ENCODE measurements around the gene LFNG.

LFNG gene

GRCh38 chr7:2488272-2488645 lies 31.3 kb upstream of the LFNG start:
- Histone ChIP-seq H3K9me2 (replicated peaks; ENCODE audit: control insufficient read depth, low read length) (no peaks in the 10 kb centered on the region), H3K4me1 (ENCODE audit: control insufficient read depth, low read length) (no peaks in the 10 kb centered on the region), H3K4me3 (ENCODE audit: low read length) (no peak overlapping the region), H3K27me3 (ENCODE audit: control insufficient read depth, low read length) (peaks cover 3% of the 10 kb centered on the region; the same call in 1 of the 2 replicates), H4K20me1 (ENCODE audit: control insufficient read depth, insufficient read depth, low read depth, low read length) (no peaks in the 10 kb centered on the region), H3K9me3 (ENCODE audit: control insufficient read depth, insufficient read depth, low read length) (no peaks in the 10 kb centered on the region), H3K36me3 (ENCODE audit: control insufficient read depth, low read length) (no peaks in the 10 kb centered on the region), H3K79me2 (ENCODE audit: control insufficient read depth, low read length) (no peaks in the 10 kb centered on the region), H3F3A (ENCODE audit: control insufficient read depth, insufficient read depth) (no peaks in the 10 kb centered on the region), H3K27ac (ENCODE audit: low read depth, low read length) (no peak overlapping the region), H3K4me2 (ENCODE audit: low read length) (no peak overlapping the region)
- no peak for TF ChIP-seq CTCF (IDR thresholded peaks at IDR 0.05; ENCODE audit: low read depth, low read length, poor library complexity, severe bottlenecking)
- no peak for TF ChIP-seq EZH2phosphoT487 (IDR thresholded peaks at IDR 0.05; ENCODE audit: borderline replicate concordance, low read length)

DNA sequence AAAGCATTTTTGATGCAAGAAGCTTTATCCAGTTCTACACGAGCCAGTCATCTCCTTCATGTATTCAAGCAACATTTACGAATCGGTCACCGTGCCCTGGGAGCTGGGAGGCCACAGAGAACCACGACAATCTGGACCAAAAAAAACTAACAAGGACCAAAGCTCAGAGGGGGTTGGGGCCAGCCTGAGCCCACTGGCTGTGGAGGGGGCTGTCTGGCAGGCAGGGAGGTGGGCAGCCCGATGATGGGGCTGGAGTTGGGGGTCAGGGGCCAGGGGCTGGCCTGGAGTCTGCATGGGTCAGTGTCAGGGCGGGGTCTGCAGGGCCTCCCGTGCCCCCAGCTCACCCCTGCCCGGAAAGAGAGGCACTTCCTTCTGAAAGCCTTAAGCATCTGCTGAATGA lies 30.9 kb upstream of the LFNG start:
- H3K9me2 ChIP-seq (replicated peaks; ENCODE audit: control insufficient read depth, low read length): no peaks in the 10 kb centered on the region
- TF ChIP-seq EZH2phosphoT487 (IDR thresholded peaks at IDR 0.05; ENCODE audit: borderline replicate concordance, low read length): no peak
- TF ChIP-seq CTCF (IDR thresholded peaks at IDR 0.05; ENCODE audit: low read depth, low read length, poor library complexity, severe bottlenecking): no peak
- no peaks in the 10 kb centered on the region for H3K9me3 ChIP-seq (ENCODE audit: control insufficient read depth, insufficient read depth, low read length)
- no peaks in the 10 kb centered on the region for H3K36me3 ChIP-seq (ENCODE audit: control insufficient read depth, low read length)
- peaks cover 3% of the 10 kb centered on the region; the same call in 1 of the 2 replicates for H3K27me3 ChIP-seq (ENCODE audit: control insufficient read depth, low read length)
- H4K20me1 ChIP-seq (ENCODE audit: control insufficient read depth, insufficient read depth, low read depth, low read length): no peaks in the 10 kb centered on the region
- H3K79me2 ChIP-seq (ENCODE audit: control insufficient read depth, low read length): no peaks in the 10 kb centered on the region
- H3K27ac ChIP-seq (ENCODE audit: low read depth, low read length): no peak overlapping the region
- no peak overlapping the region for H3K4me3 ChIP-seq (ENCODE audit: low read length)
- no peak overlapping the region for H3K4me2 ChIP-seq (ENCODE audit: low read length)
- H3F3A ChIP-seq (ENCODE audit: control insufficient read depth, insufficient read depth): no peaks in the 10 kb centered on the region
- H3K4me1 ChIP-seq (ENCODE audit: control insufficient read depth, low read length): no peaks in the 10 kb centered on the region

GRCh38 chr7:2490181-2490651 lies 29.4 kb upstream of the LFNG start:
- H3K27ac ChIP-seq (ENCODE audit: low read depth, low read length): no peak overlapping the region
- peaks cover 5% of the 10 kb centered on the region; the same call in 1 of the 2 replicates for H3K27me3 ChIP-seq (ENCODE audit: control insufficient read depth, low read length)
- H3F3A ChIP-seq (ENCODE audit: control insufficient read depth, insufficient read depth): no peaks in the 10 kb centered on the region
- H3K9me2 ChIP-seq (replicated peaks; ENCODE audit: control insufficient read depth, low read length): no peaks in the 10 kb centered on the region
- H3K4me3 ChIP-seq (ENCODE audit: low read length): no peak overlapping the region
- no peaks in the 10 kb centered on the region for H3K4me1 ChIP-seq (ENCODE audit: control insufficient read depth, low read length)
- H3K79me2 ChIP-seq (ENCODE audit: control insufficient read depth, low read length): no peaks in the 10 kb centered on the region
- no peaks in the 10 kb centered on the region for H4K20me1 ChIP-seq (ENCODE audit: control insufficient read depth, insufficient read depth, low read depth, low read length)
- H3K36me3 ChIP-seq (ENCODE audit: control insufficient read depth, low read length): no peaks in the 10 kb centered on the region
- TF ChIP-seq EZH2phosphoT487 (IDR thresholded peaks at IDR 0.05; ENCODE audit: borderline replicate concordance, low read length): no peak
- TF ChIP-seq CTCF (IDR thresholded peaks at IDR 0.05; ENCODE audit: low read depth, low read length, poor library complexity, severe bottlenecking): no peak
- H3K9me3 ChIP-seq (ENCODE audit: control insufficient read depth, insufficient read depth, low read length): no peaks in the 10 kb centered on the region
- no peak overlapping the region for H3K4me2 ChIP-seq (ENCODE audit: low read length)
